ENCODE measurements around the gene GPR63.

GPR63 gene

DNA sequence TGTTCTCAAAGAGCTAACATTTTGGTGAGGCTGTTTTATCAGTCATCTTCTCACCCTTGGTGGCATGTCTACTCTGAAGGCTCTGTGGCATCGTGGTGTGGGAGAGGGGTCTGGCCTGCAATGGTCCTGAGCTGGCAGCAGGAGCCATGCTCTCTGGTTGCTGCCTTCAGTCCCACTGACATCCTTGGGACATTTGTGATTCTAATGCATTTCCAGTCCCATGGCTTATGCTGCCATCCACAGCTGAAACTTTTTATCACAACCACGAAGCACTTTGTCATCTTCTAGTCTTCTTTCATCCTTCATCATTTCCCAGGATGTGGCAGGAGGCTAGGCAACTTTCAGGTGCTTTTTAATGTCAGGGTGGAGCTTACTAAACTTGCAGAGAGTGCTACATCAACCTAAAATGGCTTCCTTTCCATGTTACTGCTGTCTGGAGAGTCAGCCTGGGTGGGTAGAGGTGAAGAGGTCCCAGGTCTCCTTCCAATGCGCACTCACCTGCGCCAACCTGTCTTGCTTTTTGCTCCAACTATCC is 77.1 kb downstream of the GPR63 start:
- no peak overlapping the region for H2BK120ac ChIP-seq (ENCODE audit: low read depth, low read length)
- H3K79me1 ChIP-seq (replicated peaks; ENCODE audit: low read length, poor library complexity, severe bottlenecking), result no peaks in the 10 kb centered on the region
- no peak overlapping the region for H3K14ac ChIP-seq (ENCODE audit: low read length in 2 of 2)
- 82% methylated on average over 4 of the region's 4 CpGs for WGBS
- peaks cover 3% of the 10 kb centered on the region for H3K4me1 ChIP-seq (ENCODE audit: control insufficient read depth, insufficient read depth, low read depth, low read length)
- no peak overlapping the region for H3K18ac ChIP-seq (ENCODE audit: low read depth in 1 of 2, low read length in 2 of 2)
- H3K36me3 ChIP-seq (ENCODE audit: control insufficient read depth in 1 of 2, insufficient read depth in 2 of 2, low read depth in 1 of 2, low read length in 2 of 2), result no peaks in the 10 kb centered on the region
- no peak overlapping the region for H3K9ac ChIP-seq (ENCODE audit: low read length)
- H2AK5ac ChIP-seq (ENCODE audit: low read length, severe bottlenecking), result no peak overlapping the region
- H3K27me3 ChIP-seq (ENCODE audit: control insufficient read depth in 1 of 2, insufficient read depth in 1 of 2, low read length in 2 of 2), result no peaks in the 10 kb centered on the region
- no peak overlapping the region for H2BK5ac ChIP-seq (ENCODE audit: low read depth, low read length, poor library complexity, severe bottlenecking)
- no peak overlapping the region for H4K91ac ChIP-seq (ENCODE audit: low read length)
- H2AFZ ChIP-seq (ENCODE audit: low read depth, low read length), result no peak overlapping the region
- DNase-seq, result no peak
- no peak overlapping the region for H3K4ac ChIP-seq (ENCODE audit: low read depth in 1 of 2, low read length in 2 of 2)
- H2BK12ac ChIP-seq (ENCODE audit: low read length in 2 of 2), result no peak overlapping the region
- H3K9me3 ChIP-seq (ENCODE audit: control insufficient read depth, low read length), result no peaks in the 10 kb centered on the region
- no peak overlapping the region for H3K23ac ChIP-seq (ENCODE audit: low read length in 2 of 2)
- no peak overlapping the region for H3K27ac ChIP-seq (ENCODE audit: low read length, poor library complexity, severe bottlenecking)
- no peak overlapping the region for H2BK15ac ChIP-seq (ENCODE audit: low read depth, poor library complexity, severe bottlenecking)
- H3K4me3 ChIP-seq (ENCODE audit: insufficient read depth in 1 of 2, low read depth in 1 of 2, low read length in 2 of 2), result no peak overlapping the region
- no peak overlapping the region for H3K4me2 ChIP-seq (ENCODE audit: low read length, poor library complexity, severe bottlenecking)
- H4K8ac ChIP-seq (ENCODE audit: low read length), result no peak overlapping the region

DNA sequence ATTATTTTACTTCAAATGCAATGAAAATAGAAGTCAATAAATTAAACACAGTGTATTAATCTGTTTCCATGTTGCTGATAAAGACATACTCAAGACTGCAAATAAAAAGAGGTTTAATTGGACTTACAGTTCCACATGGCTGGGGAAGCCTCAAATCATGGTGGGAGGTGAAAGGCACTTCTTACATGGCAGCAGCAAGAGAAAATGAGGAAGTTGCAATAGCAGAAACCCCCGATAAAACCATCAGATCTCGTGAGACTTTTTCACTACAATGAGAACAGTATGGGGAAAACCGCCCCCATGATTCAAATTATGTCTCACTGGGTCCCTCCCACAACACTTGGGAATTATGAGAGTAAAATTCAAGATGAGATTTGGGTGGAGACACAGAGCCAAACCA is 82.2 kb downstream of the GPR63 start:
- Histone ChIP-seq H4K8ac (ENCODE audit: low read length) (no peak overlapping the region), H2BK5ac (ENCODE audit: low read depth, low read length, poor library complexity, severe bottlenecking) (no peak overlapping the region), H3K27ac (ENCODE audit: low read length, poor library complexity, severe bottlenecking) (no peak overlapping the region), H3K4ac (ENCODE audit: low read depth in 1 of 2, low read length in 2 of 2) (no peak overlapping the region), H3K27me3 (ENCODE audit: control insufficient read depth in 1 of 2, insufficient read depth in 1 of 2, low read length in 2 of 2) (no peaks in the 10 kb centered on the region), H4K91ac (ENCODE audit: low read length) (no peak overlapping the region), H2BK15ac (ENCODE audit: low read depth, poor library complexity, severe bottlenecking) (no peak overlapping the region), H3K36me3 (ENCODE audit: control insufficient read depth in 1 of 2, insufficient read depth in 2 of 2, low read depth in 1 of 2, low read length in 2 of 2) (no peaks in the 10 kb centered on the region), H3K4me3 (ENCODE audit: insufficient read depth in 1 of 2, low read depth in 1 of 2, low read length in 2 of 2) (no peak overlapping the region), H2BK12ac (ENCODE audit: low read length in 2 of 2) (no peak overlapping the region), H2AK5ac (ENCODE audit: low read length, severe bottlenecking) (no peak overlapping the region), H3K14ac (ENCODE audit: low read length in 2 of 2) (no peak overlapping the region), H2AFZ (ENCODE audit: low read depth, low read length) (no peak overlapping the region), H3K23ac (ENCODE audit: low read length in 2 of 2) (no peak overlapping the region), H2BK120ac (ENCODE audit: low read depth, low read length) (no peak overlapping the region), H3K79me1 (replicated peaks; ENCODE audit: low read length, poor library complexity, severe bottlenecking) (no peaks in the 10 kb centered on the region), H3K4me1 (ENCODE audit: control insufficient read depth, insufficient read depth, low read depth, low read length) (no peaks in the 10 kb centered on the region), H3K18ac (ENCODE audit: low read depth in 1 of 2, low read length in 2 of 2) (no peak overlapping the region), H3K9ac (ENCODE audit: low read length) (no peak overlapping the region), H3K4me2 (ENCODE audit: low read length, poor library complexity, severe bottlenecking) (no peak overlapping the region), H3K9me3 (ENCODE audit: control insufficient read depth, low read length) (no peaks in the 10 kb centered on the region)
- no peak for DNase-seq
- WGBS, result no CpG with 5 or more reads among the region's 3 CpGs

DNA sequence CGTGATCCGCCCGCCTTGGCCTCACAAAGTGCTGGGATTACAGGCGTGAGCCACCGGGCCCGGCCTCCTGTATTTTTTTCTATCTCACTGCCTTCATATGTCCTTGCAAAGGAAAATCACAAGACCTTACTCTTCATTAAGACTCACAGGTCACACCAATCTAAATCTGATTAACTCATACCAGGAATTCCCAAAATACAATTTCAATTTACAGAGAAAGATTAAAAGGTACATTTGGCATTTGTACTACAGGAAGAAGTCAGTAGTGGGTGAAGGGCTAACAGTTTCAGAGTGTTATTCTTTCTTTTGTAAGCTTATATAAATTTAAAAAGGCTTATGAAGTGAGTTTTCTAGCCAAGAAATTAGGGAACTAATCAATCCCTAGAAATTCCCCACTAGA is 87.4 kb downstream of the GPR63 start:
- Histone ChIP-seq H2AFZ (ENCODE audit: low read depth, low read length) (no peak overlapping the region), H3K4me1 (ENCODE audit: control insufficient read depth, insufficient read depth, low read depth, low read length) (no peaks in the 10 kb centered on the region), H3K27ac (ENCODE audit: low read length, poor library complexity, severe bottlenecking) (no peak overlapping the region), H4K8ac (ENCODE audit: low read length) (no peak overlapping the region), H2BK12ac (ENCODE audit: low read length in 2 of 2) (no peak overlapping the region), H2BK5ac (ENCODE audit: low read depth, low read length, poor library complexity, severe bottlenecking) (no peak overlapping the region), H2BK15ac (ENCODE audit: low read depth, poor library complexity, severe bottlenecking) (no peak overlapping the region), H3K4ac (ENCODE audit: low read depth in 1 of 2, low read length in 2 of 2) (no peak overlapping the region), H3K36me3 (ENCODE audit: control insufficient read depth in 1 of 2, insufficient read depth in 2 of 2, low read depth in 1 of 2, low read length in 2 of 2) (no peaks in the 10 kb centered on the region), H3K23ac (ENCODE audit: low read length in 2 of 2) (no peak overlapping the region), H3K4me3 (ENCODE audit: insufficient read depth in 1 of 2, low read depth in 1 of 2, low read length in 2 of 2) (no peak overlapping the region), H3K18ac (ENCODE audit: low read depth in 1 of 2, low read length in 2 of 2) (no peak overlapping the region), H2BK120ac (ENCODE audit: low read depth, low read length) (no peak overlapping the region), H3K4me2 (ENCODE audit: low read length, poor library complexity, severe bottlenecking) (no peak overlapping the region), H3K79me1 (replicated peaks; ENCODE audit: low read length, poor library complexity, severe bottlenecking) (no peaks in the 10 kb centered on the region), H3K14ac (ENCODE audit: low read length in 2 of 2) (no peak overlapping the region), H3K9me3 (ENCODE audit: control insufficient read depth, low read length) (no peaks in the 10 kb centered on the region), H4K91ac (ENCODE audit: low read length) (no peak overlapping the region), H2AK5ac (ENCODE audit: low read length, severe bottlenecking) (no peak overlapping the region), H3K9ac (ENCODE audit: low read length) (no peak overlapping the region), H3K27me3 (ENCODE audit: control insufficient read depth in 1 of 2, insufficient read depth in 1 of 2, low read length in 2 of 2) (no peaks in the 10 kb centered on the region)
- 95% methylated on average over 6 of the region's 6 CpGs for WGBS
- no peak for DNase-seq
